GM15510 (cell line): ENCODE measurements around the gene TBCB.

Experiments used
- POLR2A ChIP-seq: IDR thresholded peaks from 3 replicates; pipeline ENCODE4 v1.6.1; 2011; ENCODE audit warnings: borderline replicate concordance; ENCODE audit not compliant: insufficient read length; ENCODE audit errors: extremely low read depth

The TBCB gene

DNA sequence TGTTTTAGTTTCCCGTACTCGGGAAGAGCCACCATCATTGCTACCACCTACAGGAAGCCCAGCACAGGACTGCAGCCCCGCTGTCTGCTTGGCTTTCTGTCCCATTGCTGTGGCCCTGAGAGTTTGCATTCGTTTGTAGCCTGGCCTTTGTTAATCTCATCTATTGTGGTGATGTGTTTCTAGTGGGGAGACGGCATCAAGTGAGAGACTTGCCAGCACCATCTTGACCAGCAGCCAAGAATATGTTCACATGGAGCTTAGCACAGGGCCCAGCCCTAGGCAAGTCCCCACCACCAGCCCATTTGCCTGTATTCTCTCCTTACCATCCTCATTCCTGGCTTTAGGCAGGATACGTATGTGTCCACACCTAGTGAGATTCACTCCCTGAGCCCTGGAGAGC lies 21.6 kb upstream of the TBCB start:
- TF ChIP-seq POLR2A, result no peak

DNA sequence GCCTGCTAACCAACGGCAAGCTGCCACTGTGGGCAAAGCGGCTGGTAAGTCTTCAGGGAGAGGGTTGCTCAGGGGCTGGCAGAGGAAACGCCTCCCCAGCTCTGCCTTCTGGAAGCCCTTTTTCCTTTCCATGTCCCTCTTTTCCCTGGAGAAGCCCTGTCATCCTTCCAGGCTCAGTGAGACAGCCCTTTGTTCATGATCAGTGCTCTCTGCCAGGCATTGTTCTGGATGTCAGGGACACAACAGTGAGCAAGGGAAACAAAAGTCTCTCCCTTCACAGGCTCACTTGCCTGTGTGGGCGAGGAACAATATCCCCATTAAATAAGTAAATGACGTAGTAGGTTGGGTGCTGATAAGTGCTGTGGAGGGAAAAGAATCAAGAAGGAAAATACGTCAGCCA lies 18.2 kb upstream of the TBCB start:
- TF ChIP-seq POLR2A, result no peak

DNA sequence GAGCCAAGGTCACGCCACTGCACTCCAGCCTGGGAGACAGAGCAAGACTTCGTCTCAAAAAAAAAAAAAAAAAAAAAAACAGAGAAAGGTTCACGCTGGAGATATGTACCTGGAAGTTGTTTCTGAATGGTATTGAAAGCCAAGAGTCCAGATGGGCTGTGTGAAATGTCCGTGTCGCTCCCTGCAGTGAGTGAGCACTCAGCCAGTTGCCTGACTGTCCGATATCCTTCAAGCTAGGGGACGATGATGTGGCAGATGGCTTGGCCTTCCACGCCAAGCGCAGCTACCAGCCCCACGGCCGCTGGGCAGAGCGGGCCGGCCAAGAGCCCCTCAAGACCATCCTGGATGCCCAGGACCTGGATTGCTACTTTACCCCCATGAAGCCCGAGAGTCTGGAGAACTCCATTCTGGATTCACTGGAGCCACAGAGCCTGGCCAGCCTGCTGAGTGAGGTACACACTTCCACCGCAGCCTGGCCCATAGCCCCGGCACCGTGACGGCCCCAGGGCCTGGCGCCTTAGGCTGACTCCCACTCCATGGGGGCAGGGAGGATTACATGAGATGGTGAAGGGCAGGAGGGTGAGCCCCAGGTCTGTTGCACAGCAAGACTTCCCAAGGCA lies 16.0 kb upstream of the TBCB start:
- no peak for TF ChIP-seq POLR2A

DNA sequence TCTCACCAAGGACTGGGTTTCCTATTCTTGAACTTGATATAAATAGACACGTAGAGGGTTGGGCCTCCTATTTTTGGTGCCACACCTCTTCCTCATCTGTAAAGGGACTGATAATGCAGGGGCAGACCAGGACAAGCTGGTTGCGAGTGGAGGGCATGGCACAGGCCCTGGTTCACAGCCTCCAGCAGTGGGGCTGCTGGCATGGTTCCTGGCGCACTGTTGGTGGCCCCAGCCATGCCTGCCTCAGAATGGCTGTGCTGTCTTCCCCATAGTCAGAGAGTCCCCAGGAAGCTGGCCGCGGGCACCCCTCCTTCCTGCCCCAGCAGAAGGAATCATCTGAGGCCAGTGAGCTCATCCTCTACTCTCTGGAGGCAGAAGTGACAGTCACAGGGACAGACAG lies 14.8 kb upstream of the TBCB start:
- no peak for TF ChIP-seq POLR2A

DNA sequence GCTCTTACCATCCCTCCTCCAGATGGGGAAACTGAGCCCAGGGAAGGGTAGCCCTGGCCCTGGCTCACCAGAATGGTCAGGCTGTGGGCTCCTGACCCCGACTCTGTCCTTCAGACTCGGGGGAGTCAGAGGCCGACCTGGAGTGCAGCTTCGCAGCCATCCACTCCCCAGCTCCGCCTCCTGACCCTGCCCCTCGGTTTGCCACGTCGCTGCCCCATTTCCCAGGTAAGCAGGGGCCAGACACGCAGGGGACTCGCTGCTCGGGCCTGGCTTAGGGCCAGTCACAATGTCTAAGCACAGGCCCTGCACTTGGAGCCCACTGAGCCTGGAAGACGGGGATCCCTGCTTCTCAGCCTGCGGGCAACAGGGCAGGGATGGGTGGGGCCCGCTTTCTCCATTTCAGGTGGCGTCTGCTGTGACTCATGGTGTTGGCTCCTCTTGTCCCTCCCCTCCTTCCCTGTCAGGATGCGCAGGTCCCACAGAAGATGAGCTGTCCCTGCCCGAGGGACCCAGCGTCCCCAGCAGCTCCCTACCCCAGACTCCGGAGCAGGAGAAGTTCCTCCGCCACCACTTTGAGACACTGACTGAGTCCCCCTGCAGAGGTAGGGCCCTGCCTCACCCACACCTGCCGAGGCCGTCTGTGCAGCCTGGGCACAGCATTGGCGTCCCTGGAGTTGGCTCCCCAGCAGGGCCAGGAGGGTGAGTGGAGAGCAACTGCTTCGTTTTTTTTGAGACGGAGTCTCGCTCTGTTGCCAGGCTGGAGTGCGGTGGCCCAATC lies 13.5 kb upstream of the TBCB start:
- TF ChIP-seq POLR2A, result no peak

DNA sequence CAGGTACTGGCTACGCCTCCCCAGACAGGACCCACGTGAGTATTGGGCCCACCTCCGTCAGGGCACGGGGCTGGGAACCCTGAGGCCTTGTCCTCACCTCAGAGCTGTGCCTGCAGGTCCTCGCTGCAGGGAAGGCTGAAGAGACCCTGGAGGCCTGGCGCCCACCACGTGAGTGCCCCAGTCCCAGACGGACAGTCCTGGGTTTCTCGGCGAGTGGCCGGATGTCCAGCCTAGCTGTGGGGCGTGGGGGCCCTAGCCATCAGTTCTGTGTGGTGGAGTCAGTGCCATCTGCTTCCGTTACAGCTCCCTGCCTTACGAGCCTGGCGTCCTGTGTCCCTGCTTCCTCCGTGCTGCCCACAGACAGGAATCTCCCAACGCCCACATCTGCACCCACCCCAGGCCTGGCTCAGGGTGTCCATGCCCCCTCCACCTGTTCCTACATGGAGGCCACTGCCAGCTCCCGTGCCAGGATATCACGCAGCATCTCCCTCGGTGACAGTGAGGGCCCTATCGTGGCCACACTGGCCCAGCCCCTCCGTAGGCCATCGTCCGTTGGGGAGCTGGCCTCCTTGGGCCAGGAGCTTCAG lies 12.1 kb upstream of the TBCB start:
- no peak for TF ChIP-seq POLR2A

DNA sequence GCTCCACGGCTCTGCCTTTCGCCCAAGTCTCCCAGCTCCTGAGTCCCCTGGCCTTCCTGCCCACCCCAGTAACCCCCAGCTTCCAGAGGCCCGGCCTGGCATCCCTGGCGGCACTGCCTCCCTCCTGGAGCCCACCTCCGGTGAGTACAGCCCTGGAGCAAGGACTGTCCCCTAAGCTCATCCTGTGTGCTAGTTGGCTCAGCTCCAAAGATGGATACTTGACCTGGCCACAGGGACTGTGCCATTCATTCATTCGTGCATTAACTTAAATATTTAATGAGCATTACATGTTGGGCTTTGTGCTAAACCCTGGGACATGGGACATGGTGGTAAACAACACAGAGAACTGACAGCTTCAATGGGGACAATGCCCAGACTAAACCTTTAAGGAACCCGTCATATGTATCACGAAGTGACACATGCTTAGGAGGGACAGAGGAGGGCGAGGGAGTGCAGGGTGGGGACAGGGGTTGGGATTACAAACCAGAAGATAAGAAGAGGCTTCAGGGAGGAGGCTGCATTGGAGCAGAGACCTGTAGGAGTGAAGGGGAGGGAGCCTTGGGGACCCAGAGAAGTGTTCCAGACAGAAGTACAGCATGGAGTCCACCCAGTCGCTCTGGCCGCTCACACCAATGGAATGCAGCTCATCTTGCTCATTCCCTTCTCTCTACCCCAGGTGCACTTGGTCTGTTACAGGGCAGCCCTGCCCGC lies 11.3 kb upstream of the TBCB start:
- no peak for TF ChIP-seq POLR2A

DNA sequence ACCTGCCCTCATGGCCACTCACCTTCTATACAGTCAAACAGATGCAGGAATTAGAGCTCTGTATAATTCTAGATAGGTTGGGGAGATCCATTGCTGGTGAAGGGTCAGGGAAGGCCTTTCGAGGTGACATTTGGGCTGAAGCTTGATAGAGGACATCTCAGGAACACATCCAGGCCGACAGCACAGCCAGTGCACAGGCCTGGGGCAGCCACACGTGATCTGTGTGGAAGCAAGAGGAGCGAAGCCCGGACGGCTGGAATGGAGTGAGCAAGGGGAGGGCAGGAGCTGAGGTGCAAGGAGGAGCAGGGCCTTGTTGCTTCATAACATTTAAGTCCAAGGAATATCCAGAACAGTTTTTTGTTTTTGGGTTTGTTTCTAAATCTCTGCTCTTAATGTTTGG lies 8.8 kb upstream of the TBCB start:
- TF ChIP-seq POLR2A, result no peak

DNA sequence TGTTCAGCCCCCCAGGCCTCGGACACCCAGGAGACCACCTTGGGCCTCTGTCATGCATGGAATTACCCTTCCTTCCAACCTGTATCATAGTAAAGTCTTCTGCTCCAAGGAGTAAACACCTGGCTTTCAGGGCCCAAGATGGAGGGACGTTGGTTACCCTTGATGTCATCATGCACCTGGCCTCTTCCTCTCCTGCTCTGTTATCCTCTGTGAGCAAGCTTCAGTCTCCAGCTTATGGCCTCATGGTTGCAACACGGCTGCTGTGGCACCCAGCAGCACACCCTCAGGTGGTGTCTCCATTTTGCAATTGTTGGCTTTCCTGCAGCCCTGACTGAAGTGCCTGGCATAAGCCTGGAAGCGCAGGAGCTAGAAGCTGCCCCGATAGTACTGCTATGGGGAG lies 8.3 kb upstream of the TBCB start:
- TF ChIP-seq POLR2A, result no peak

DNA sequence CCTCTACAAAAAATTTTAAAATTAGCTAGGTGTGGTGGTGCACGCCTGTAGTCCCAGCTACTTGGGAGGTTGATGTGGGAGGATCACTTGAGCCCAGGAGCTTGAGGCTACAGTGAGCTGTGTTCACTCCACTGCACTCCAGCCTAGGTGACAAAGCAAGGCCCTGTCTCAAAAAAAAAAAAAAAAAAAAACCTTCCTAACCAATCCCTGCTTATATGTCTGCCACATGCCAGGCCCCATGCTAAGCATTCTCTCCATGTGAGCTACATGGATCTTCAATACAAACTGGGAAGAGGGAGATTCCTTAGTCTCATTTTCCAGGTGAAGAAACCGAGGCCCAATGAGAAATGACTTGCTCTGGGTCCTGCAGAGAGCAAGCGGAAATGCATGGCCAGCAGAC lies 6.6 kb upstream of the TBCB start:
- TF ChIP-seq POLR2A, result no peak

DNA sequence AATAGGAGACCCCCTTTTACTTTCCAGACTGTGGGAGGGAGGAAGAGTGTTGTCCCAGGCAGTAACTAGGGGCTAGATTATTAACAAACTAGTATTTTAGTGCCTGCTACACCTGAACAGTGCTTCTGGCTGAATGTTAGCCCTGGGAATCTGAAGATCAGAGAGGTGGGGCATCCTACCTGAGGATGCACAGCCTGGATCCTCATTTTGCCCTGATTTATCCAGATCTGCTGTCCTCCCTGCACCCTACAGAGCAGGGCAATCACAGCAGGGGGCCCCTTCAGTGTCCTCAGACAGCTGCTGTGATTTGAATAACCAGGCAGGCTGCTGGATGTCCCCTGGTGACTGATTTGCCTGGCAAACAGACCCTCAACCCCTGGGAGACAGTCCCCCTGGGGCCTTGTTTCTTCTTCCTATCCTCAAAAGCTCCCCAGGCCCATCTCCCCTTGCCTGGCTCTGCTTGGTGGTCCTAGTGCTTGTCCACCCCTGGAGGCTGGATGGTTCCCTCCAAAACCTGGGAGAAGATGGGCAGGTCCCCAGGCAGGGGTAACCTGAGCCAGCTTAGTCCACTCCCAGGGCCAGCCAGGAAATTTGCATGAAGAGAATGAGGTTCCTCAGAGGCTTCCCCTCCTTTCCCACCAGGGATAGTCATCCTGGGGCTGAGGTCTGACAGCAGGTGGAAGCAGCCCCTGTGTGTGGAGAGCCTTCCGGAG lies 4.6 kb upstream of the TBCB start, which contains the start of gene OVOL3:
Gene OVOL3, plus strand, starts transcription at position 657 of the 713 bp plus-strand sequence. CDS start 60 bp downstream, outside the sequence.
- TF ChIP-seq POLR2A, result no peak

DNA sequence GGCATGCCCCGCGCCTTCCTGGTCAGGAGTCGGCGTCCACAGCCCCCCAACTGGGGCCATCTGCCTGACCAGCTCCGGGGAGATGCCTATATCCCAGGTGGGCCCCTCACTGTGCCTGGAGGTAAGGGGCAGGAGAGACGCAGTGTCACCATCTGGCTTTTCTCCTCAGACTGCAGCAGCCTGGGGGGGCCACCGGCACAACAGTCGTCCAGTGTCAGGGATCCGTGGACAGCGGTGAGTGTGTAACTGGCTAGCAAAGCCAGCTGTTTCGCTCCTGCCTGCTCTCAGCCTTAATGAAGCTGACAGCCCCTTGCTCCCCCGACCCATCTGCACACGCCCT lies 4.1 kb upstream of the TBCB start:
- no peak for TF ChIP-seq POLR2A

DNA sequence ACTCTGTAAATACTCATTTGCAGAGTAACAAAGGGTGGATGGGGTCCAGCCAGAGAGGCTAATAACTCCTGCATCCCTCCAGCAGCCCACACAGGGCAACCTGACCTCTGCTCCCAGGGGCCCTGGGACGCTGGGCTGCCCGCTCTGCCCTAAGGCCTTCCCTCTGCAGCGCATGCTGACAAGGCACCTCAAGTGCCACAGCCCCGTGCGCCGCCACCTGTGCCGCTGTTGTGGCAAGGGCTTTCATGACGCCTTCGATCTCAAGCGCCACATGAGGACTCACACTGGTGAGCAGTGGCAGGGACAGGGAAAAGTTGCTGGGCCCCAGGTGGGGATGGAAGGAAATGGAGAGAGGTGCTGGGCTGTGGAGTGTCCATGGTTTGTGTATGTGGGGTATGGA lies 2.6 kb upstream of the TBCB start:
- TF ChIP-seq POLR2A, result no peak

DNA sequence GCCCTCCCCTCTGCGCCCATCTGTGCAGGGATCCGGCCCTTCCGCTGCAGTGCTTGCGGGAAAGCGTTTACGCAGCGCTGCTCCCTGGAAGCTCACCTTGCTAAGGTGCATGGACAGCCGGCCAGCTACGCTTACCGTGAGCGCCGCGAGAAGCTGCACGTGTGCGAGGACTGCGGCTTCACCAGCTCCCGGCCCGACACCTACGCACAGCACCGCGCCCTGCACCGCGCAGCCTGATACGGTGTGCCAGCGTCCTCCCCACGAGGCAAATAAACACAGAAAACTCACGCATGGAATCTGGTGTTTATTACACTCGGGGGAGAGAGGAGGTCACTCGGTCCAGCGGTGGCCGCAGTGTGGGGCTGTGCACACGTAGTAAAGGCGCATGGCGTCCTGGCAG lies 1.8 kb upstream of the TBCB start:
- no peak for TF ChIP-seq POLR2A

DNA sequence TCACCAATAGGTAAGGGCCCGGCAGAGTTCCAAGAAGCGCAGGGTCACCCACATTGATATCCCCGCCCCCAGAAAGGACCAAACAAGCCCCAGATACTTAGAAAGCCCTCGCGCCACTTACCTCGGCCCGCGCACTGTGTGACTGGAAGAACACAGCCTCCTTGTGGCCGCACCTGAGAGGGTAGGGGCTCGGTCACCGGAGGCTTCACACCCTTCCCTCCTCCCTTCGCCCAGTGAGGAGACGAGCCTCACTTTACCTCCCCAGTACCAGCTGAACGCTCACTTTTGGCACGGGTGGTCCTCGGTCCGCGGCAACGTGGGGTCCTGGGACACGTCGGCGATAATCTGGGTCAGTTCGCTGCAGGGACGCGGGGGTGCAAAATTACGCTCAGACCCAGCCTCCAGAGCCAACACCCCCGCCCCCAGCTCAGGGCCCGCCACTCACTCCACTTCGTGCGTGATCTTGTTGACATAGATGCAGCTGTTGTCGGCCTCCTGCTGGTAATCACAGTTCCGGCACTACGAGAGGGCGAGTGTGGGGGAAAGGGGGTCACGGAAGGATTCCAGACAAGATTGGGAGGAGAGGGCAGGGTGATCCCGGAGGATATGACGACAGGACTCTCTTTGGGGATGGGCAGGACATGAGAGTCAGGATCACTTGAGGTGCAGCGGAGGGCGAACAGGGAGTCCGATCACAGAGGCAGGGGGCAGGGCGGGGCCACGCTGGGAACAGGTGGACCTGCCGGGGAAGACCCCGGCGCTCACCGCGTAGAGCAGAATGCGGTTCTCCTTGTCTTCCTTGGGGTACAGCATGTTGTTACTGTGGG lies 1.2 kb upstream of the TBCB start:
- TF ChIP-seq POLR2A, result no peak
